Measurements from ENCODE around the gene GNGT1.
"Not testable (repeated sequence)": the region's sequence is repeated elsewhere in the genome, so short reads cannot be mapped to it uniquely, and the experiment has no call there.

GNGT1 gene

GRCh38 chr7:93910076-93910994 is 4.0 kb downstream of the GNGT1 start:
- DNase-seq (ENCODE audit: low spot score), result peak; percentile 15

- DNase-seq (ENCODE audit: low spot score), result not testable (repeated sequence)
These were observed 4.9 kb downstream of the GNGT1 start for GRCh38 chr7:93911242-93911641.

- not testable (repeated sequence) for DNase-seq (ENCODE audit: low spot score)
These were observed 5.3 kb downstream of the GNGT1 start for GRCh38 chr7:93911661-93912060.

GRCh38 chr7:93913197-93913596 is 6.8 kb downstream of the GNGT1 start:
- DNase-seq (ENCODE audit: low spot score), result no peak

- DNase-seq (ENCODE audit: low spot score), result no peak
These were observed 8.3 kb downstream of the GNGT1 start for GRCh38 chr7:93914581-93915066.

- not testable (repeated sequence) for DNase-seq (ENCODE audit: low spot score)
These were observed 9.0 kb downstream of the GNGT1 start for GRCh38 chr7:93915206-93915842.

GRCh38 chr7:93915888-93916287 is 9.5 kb downstream of the GNGT1 start:
- not testable (repeated sequence) for DNase-seq (ENCODE audit: low spot score)

- not testable (repeated sequence) for DNase-seq (ENCODE audit: low spot score)
These were observed 9.9 kb downstream of the GNGT1 start for GRCh38 chr7:93916315-93916714.

- DNase-seq (ENCODE audit: low spot score), result no peak
These were observed 14.3 kb downstream of the GNGT1 start for GRCh38 chr7:93920496-93921182.

- no peak for DNase-seq (ENCODE audit: low spot score)
These were observed 14.8 kb downstream of the GNGT1 start for GRCh38 chr7:93921186-93921585.

- peak; percentile 67 for DNase-seq (ENCODE audit: low spot score)
These were observed 15.5 kb downstream of the GNGT1 start, which contains the start of gene GNG11 for GRCh38 chr7:93921607-93922566. Gene GNG11 (plus strand): TSS chr7:93921735. CDS start chr7:93922138, 403 bp downstream.

GRCh38 chr7:93923296-93923695 is 16.9 kb downstream of the GNGT1 start:
- no peak for DNase-seq (ENCODE audit: low spot score)

- no peak for DNase-seq (ENCODE audit: low spot score)
These were observed 17.6 kb downstream of the GNGT1 start for GRCh38 chr7:93923942-93924341.

GRCh38 chr7:93926800-93927199 is 20.4 kb downstream of the GNGT1 start:
- no peak for DNase-seq (ENCODE audit: low spot score)

- DNase-seq (ENCODE audit: low spot score), result no peak
These were observed 21.2 kb downstream of the GNGT1 start for GRCh38 chr7:93927585-93927984.

GRCh38 chr7:93931655-93932054 is 25.3 kb downstream of the GNGT1 start:
- DNase-seq (ENCODE audit: low spot score), result no peak

GRCh38 chr7:93933156-93933555 is 26.8 kb downstream of the GNGT1 start:
- no peak for DNase-seq (ENCODE audit: low spot score)

GRCh38 chr7:93935102-93935501 is 28.7 kb downstream of the GNGT1 start:
- no peak for DNase-seq (ENCODE audit: low spot score)

GRCh38 chr7:93937818-93938217 is 31.5 kb downstream of the GNGT1 start:
- DNase-seq (ENCODE audit: low spot score), result no peak

- DNase-seq (ENCODE audit: low spot score), result no peak
These were observed 31.9 kb downstream of the GNGT1 start for GRCh38 chr7:93938293-93938692.

GRCh38 chr7:93941945-93942344 is 35.6 kb downstream of the GNGT1 start:
- DNase-seq (ENCODE audit: low spot score), result no peak

All from AG08396 (cell line).